T-helper 17 cell (primary cell): Measurements from ENCODE around the gene SENP2. TPM values are rescaled to one million over a fixed set of nuclear protein-coding genes. Genes with fewer than 3 reads are reported as not detected.
"Not testable (repeated sequence)": the region's sequence is repeated elsewhere in the genome, so short reads cannot be mapped to it uniquely, and the experiment has no call there.

Source experiments
- ATAC-seq: fragments of 150-1000 bp; cut with Tn5 transposase; 2 replicates; pipeline ENCODE4 v1.10.0; 2021; ENCODE audit warnings: mild to moderate bottlenecking, moderate library complexity
- DNase-seq, 3 donors: peaks; one replicate each; pipeline versions ENCODE4 v3.0.0 to v3.0.0-alpha.2; 2020 to 2021
- H3K9me3 ChIP-seq: one replicate; pipeline ENCODE4 v1.7.0; 2013; ENCODE audit warnings: low read length, mild to moderate bottlenecking; ENCODE audit not compliant: control insufficient read depth, poor library complexity, severe bottlenecking
- H3K27ac Mint-ChIP-seq: one replicate; pipeline ENCODE4 v1.8.0; 2022; ENCODE audit warnings: mild to moderate bottlenecking, moderate library complexity, mixed read lengths
- H3K27me3 Mint-ChIP-seq: one replicate; pipeline ENCODE4 v1.8.0; 2022; ENCODE audit warnings: mixed read lengths
- H3K36me3 Mint-ChIP-seq: one replicate; pipeline ENCODE4 v1.8.0; 2022; ENCODE audit warnings: low read depth, mixed read lengths
- H3K4me1 Mint-ChIP-seq: one replicate; pipeline ENCODE4 v1.8.0; 2022; ENCODE audit warnings: mild to moderate bottlenecking, mixed read lengths
- H3K4me3 Mint-ChIP-seq: one replicate; pipeline ENCODE4 v1.8.0; 2022; ENCODE audit warnings: mild to moderate bottlenecking, moderate library complexity, mixed read lengths
- total RNA-seq, 4 donors: library from RNA in 2 of 4; stranded (reverse) in 2 of 4; gene quantifications; one replicate each; pipeline ENCODE4 v1.2.3 and lab custom pipeline; 2022 to 2026

SENP2 gene
- total RNA-seq, 2 donors from 2014 or later: 48.5 to 64.6 TPM

DNA sequence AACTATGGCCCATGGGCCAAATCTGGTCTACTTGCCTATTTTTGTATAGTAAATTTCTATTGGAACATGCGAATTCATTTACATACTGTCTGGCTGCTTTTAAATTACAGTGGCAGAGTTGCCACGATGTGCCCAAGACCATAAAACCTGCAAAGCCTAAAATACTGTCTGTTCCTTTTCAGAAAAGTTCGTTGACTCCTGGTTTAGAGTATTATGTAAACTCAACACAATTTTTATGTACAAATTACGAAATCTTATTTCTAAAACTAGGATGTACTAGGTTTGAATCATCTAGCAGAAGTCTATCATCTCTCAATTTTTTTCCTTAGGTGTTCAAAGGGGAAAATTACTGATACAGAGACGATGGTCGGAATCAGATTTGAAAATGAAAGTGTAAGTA is 26.9 kb downstream of the SENP2 start:
- no peak for ATAC-seq
- Mint-ChIP-seq H3K27ac (peak overlapping the region; percentile 29), H3K27me3 (no peaks in the 10 kb centered on the region), H3K4me3 (peak overlapping the region; percentile 19), H3K4me1 (peaks cover 6% of the 10 kb centered on the region), H3K36me3 (peaks cover 11% of the 10 kb centered on the region)
- no peaks in the 10 kb centered on the region for H3K9me3 ChIP-seq
- DNase-seq: no peak

DNA sequence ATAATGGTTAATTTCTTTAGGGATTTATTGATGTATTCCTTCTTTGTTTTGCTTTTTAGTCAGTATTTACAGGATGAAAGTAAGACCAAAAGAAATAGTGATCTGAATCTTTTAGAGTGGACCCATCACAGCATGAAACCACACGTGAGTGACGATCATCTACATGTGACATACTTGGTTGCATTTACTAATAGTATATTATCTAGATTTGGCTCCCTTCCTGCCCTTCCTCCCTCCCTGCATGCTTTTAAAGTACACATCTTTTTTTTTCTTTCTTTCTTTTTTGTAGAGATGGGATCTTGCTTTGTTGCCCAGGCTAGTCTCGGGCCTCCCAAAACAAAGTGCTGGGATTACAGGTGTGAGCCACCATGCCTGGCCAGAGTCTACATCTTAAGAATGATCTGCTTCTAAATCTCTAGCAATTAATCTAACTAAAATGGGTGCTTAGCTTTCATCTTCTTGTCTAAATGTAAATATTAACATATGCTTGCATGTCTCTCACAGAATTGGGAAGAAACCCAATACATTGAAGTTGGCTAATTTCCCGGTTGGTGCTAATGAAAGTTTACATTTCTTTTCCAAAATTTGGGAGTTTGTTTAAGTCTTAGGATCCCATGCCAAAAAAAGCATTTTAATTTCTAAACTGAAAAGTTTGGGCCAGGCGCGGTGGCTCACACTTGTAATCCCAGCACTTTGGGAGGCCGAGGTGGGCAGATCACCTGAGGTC is 38.0 kb downstream of the SENP2 start:
- no peak for ATAC-seq
- H3K27ac Mint-ChIP-seq: peak overlapping the region; percentile 45
- no peaks in the 10 kb centered on the region for H3K9me3 ChIP-seq
- H3K4me3 Mint-ChIP-seq: no peak overlapping the region
- H3K27me3 Mint-ChIP-seq: no peaks in the 10 kb centered on the region
- no peaks in the 10 kb centered on the region for H3K4me1 Mint-ChIP-seq
- H3K36me3 Mint-ChIP-seq: peaks cover 6% of the 10 kb centered on the region
- DNase-seq: no peak

DNA sequence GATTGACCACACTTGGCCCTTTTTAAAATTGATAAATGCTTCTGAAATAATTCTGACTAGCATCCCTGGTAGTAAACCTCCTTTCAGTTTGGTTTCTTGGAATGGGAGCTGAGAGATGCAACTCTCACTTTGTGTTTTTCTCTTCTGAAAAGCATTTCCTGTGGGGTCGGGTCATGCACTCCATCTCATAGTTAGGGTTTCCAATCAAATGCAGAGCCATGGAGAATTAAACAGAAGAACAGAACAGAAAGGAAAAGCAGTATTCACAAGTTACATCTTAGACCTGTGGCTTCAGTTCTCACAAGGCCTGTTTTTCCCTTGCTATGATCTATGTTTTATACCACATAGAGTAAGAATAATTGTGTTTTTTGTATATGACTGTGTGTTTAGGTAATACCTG is 39.7 kb downstream of the SENP2 start:
- H3K36me3 Mint-ChIP-seq: peaks cover 9% of the 10 kb centered on the region
- no peaks in the 10 kb centered on the region for H3K9me3 ChIP-seq
- no peaks in the 10 kb centered on the region for H3K4me1 Mint-ChIP-seq
- no peak overlapping the region for H3K4me3 Mint-ChIP-seq
- ATAC-seq: no peak
- H3K27ac Mint-ChIP-seq: no peak overlapping the region
- no peak for DNase-seq
- H3K27me3 Mint-ChIP-seq: no peaks in the 10 kb centered on the region

DNA sequence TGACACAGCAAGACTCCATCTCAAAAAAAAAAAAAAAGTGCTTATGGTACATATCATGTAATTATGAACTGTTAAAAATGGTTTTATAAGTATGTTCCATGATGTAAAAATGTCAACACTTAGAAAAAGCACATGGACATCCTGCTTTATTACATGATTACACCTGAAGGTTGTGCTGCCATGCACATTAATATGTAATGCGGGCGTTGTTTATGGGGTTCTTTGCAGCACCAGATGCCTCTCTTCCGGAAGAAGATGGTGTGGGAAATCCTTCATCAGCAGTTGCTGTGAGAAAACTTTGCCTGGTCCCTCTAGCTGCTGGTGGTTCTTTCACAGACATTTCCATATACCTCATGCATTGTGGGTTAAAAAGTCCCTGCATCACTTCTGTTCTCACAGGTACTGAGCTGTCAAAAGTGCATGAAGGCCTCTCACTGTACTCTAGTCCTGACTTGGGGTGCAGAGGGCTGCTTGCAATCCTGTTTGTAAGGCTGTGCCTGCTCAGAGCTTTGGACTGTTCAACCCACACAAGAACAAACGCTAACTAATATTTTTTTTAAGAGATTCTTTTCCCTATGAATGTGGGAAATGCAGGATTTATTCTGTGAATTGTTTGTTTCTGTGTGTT is 43.6 kb downstream of the SENP2 start:
- Mint-ChIP-seq H3K36me3 (peaks cover 9% of the 10 kb centered on the region), H3K4me1 (peaks cover 2% of the 10 kb centered on the region), H3K27me3 (no peaks in the 10 kb centered on the region), H3K4me3 (peak overlapping the region; percentile 31), H3K27ac (no peak overlapping the region)
- ATAC-seq (no peak), DNase-seq (no peak)
- H3K9me3 ChIP-seq: no peaks in the 10 kb centered on the region

DNA sequence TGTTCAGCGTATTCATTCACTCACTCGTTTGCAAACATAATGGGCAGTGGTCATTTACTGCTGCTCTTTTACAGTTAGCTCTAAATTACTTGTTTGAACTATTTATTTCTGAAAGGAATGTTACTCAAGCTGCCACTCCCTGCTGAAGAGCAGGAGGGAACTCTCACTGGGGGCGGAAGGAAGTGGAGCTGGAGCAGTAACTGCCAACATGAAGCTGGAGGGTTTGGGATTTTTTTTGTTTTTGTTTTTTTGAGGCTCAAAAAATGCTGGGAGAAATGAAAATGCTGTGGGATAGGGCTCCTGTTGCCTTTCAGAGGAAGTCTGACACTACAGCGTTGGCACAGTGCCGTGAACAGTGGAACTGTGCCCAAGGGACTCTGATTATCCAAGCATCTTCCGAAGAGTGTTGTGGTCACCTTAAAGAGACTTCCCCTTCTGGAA is 44.1 kb downstream of the SENP2 start:
- H3K36me3 Mint-ChIP-seq: peaks cover 9% of the 10 kb centered on the region

DNA sequence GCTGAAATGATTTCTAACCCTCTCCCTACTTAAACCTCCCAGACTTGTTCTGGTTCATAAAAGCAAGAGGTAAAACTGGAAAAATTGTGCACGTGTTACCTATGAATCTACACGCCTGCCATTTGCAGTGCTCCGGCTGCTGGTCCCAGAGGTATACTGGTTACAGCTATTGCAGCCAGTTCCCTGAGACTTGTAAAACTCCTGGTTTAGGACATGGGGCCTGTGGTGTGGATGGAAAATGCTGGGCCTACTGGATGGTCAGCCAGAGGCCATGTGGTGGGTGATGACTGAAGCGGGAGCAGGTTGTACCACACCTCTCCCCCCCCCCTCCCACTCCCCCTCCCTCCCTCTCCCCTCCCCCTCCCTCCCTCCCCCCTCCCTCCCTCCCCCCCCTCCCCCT is 45.0 kb downstream of the SENP2 start:
- DNase-seq: no peak
- no peaks in the 10 kb centered on the region for H3K9me3 ChIP-seq
- Mint-ChIP-seq H3K4me1 (peaks cover 2% of the 10 kb centered on the region), H3K36me3 (peaks cover 9% of the 10 kb centered on the region), H3K27ac (no peak overlapping the region), H3K27me3 (no peaks in the 10 kb centered on the region), H3K4me3 (no peak overlapping the region)
- no peak for ATAC-seq

More for the DNA sequence above, 44.1 kb downstream of the SENP2 start:
- no peak for ATAC-seq
- no peaks in the 10 kb centered on the region for H3K27me3 Mint-ChIP-seq
- DNase-seq: no peak
- H3K4me3 Mint-ChIP-seq: peak overlapping the region; percentile 31
- peak overlapping the region; percentile 24 for H3K27ac Mint-ChIP-seq
- no peaks in the 10 kb centered on the region for H3K9me3 ChIP-seq
- H3K4me1 Mint-ChIP-seq: peaks cover 2% of the 10 kb centered on the region

DNA sequence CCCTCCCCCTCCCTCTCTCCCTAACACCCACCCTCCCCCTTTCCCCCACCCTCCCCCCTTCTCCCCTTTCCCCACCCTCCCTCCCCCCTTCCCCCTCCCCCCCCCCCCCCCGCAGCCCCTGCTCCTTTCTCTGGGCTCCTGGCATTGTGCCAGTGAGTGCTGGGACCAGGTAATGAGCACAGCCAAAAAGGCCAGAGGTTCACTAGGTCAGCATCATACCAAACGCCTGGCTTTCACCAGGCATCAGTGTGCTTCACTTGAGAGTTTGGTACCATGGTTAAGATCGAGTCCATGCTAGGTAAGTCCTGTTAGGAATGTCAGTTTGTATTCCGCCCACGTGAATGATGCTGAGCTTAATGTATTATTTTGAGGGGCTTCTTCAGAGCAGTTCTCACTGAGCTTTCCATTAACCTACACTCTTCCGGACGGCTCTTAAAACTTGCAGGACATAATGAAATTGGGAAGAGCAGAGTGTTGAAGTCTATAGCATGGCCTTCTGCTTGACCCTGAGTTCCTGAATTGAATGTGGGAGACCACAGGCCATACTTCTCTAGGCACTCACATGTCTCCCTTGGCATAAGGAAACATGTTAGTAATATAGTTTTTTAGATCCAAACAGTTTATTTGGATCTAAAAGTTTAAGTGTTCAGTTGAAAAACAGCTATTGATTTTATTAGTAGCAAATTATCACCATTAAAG is 45.6 kb downstream of the SENP2 start:
- ATAC-seq: no peak
- H3K4me3 Mint-ChIP-seq: no peak overlapping the region
- H3K27ac Mint-ChIP-seq: no peak overlapping the region
- H3K4me1 Mint-ChIP-seq: peaks cover 2% of the 10 kb centered on the region
- no peak for DNase-seq
- H3K27me3 Mint-ChIP-seq: no peaks in the 10 kb centered on the region
- no peaks in the 10 kb centered on the region for H3K9me3 ChIP-seq
- peaks cover 9% of the 10 kb centered on the region for H3K36me3 Mint-ChIP-seq

DNA sequence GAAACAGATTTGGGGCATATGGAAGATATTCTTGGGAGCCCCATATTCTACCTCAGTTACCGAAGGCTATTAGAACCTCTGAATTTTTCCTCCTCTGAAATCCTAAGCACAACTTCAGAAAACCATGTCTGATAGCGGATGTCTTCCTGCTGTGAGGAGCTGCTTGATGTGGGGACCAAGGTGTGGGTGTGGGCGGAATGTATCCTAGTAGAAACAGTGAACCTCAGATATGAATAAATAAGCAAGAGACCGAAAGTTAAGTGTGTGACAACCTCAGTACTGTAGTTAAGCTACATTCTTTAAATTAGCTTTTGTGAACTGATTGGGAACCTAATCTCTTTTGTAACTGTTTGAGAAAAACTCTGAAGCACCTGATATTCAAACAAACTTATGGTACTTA is 46.9 kb downstream of the SENP2 start:
- peaks cover 5% of the 10 kb centered on the region for H3K36me3 Mint-ChIP-seq
- no peak for DNase-seq
- peaks cover 7% of the 10 kb centered on the region for H3K27me3 Mint-ChIP-seq
- H3K27ac Mint-ChIP-seq: no peak overlapping the region
- no peaks in the 10 kb centered on the region for H3K9me3 ChIP-seq
- ATAC-seq: no peak
- H3K4me3 Mint-ChIP-seq: no peak overlapping the region
- H3K4me1 Mint-ChIP-seq: peaks cover 2% of the 10 kb centered on the region

DNA sequence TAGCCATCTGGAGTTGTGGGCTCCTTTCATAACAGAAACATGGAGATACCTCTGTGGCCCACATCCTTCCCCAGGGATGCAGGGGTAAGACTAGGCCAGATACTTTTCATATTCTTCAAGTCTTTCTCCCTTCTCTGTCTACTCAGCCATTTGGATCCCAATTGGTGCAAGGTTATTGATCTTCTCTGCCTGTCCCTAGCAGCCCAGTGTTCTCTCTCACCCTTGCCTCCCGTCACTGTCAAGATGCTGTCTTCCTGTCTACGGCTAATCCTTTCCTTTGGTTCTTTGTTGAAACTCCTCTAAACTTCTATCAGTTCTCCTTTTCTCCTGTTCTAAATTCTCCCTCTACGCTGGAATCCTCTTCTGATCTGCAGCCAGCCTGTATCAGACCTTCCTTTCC is 51.3 kb downstream of the SENP2 start:
- no peaks in the 10 kb centered on the region for H3K9me3 ChIP-seq
- H3K4me3 Mint-ChIP-seq: no peak overlapping the region
- H3K36me3 Mint-ChIP-seq: no peaks in the 10 kb centered on the region
- H3K27me3 Mint-ChIP-seq: peaks cover 7% of the 10 kb centered on the region
- no peak for ATAC-seq
- no peak for DNase-seq
- H3K4me1 Mint-ChIP-seq: no peaks in the 10 kb centered on the region
- no peak overlapping the region for H3K27ac Mint-ChIP-seq

DNA sequence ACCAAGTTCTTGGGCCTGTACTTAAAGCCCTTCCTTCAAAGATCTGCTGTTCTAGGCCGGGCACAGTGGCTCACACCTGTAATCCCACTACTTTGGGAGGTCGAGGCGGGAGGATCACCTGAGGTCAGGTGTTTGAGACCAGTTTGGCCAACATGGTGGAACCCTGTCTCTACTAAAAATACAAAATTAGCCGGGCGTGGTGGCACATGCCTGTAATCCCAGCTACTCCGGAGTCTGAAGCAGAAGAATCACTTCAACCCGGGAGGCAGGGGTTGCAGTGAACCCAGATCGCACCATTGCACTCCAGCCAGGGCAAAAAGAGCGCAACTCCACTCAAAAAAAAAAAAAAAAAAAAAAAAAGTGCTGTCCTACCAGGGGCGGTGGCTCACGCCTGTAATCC is 52.6 kb downstream of the SENP2 start:
- not testable (repeated sequence) for H3K4me3 Mint-ChIP-seq, H3K4me1 Mint-ChIP-seq, H3K27me3 Mint-ChIP-seq, H3K36me3 Mint-ChIP-seq, H3K27ac Mint-ChIP-seq, H3K9me3 ChIP-seq, ATAC-seq, DNase-seq

DNA sequence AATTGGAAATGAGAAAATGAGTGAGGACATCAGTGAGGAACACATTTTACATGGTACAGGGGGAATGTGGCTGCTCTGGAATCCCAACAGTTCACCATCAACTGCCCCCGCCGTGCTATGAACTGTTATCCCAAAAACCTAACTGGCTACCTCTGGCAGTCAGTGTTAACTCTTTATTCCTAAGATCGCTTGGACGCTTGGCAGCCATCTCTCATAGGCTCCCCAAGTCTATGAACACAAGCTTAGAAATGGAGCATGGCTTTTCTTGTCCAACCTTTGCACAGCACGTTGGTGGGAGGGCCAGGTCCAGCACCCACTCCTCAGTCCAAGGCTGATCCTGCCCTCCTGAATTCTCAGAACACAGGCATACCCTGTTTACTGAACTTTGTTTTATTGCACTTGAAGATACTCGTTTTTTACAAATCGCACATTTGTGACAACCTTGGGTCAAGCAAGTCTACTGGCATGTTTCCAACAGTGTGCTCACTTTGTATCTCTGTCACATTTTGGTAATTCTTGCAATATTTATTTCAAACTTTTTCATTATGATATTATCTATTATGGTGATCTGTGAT is 53.6 kb downstream of the SENP2 start:
- DNase-seq (no peak), ATAC-seq (no peak)
- H3K36me3 Mint-ChIP-seq: no peaks in the 10 kb centered on the region
- no peak overlapping the region for H3K27ac Mint-ChIP-seq
- H3K4me1 Mint-ChIP-seq: no peaks in the 10 kb centered on the region
- peaks cover 7% of the 10 kb centered on the region for H3K27me3 Mint-ChIP-seq
- no peaks in the 10 kb centered on the region for H3K9me3 ChIP-seq
- no peak overlapping the region for H3K4me3 Mint-ChIP-seq

DNA sequence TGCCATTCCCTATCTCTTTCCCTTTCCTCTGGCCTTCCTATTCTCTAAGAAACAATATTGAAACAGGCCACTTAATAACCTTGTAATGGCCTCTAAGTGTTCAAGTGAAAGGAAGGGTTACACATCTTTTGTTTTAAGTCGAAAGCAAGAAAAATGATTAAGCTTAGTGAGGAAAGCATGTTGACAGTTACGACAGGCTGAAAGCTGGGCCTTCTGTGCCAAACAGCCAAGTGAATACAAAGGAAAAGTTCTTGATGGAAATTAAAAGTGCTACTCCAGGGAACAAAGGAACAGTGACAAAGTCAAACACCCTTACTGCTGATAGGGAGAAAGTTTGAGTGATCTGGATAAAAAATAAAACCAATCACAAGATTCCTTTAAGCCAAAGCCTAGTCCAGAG is 54.2 kb downstream of the SENP2 start:
- ATAC-seq: no peak
- Mint-ChIP-seq H3K27me3 (peaks cover 11% of the 10 kb centered on the region), H3K27ac (no peak overlapping the region), H3K36me3 (no peaks in the 10 kb centered on the region), H3K4me3 (no peak overlapping the region), H3K4me1 (no peaks in the 10 kb centered on the region)
- no peak for DNase-seq
- no peaks in the 10 kb centered on the region for H3K9me3 ChIP-seq

DNA sequence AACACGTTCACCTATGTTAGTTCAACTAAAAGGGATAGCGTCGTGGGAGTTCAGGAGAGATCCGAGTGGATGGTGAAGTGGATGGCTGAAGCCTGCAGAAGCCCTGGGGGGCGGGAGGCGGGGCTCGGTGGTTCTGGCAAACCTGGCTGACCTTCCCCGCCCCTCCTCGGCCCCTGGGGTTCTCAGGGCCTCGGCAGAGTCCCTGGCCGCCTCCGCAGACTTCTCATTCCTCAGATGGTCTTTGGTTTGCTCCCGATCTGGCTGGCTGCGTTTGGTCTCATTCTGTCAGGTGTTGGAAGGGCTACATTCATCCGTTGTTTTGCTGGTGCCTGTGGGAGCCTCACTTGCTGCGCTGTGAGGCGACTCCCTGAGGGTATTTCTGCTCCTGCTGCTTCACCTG is 59.1 kb downstream of the SENP2 start:
- not testable (repeated sequence) for DNase-seq, H3K4me1 Mint-ChIP-seq, H3K27ac Mint-ChIP-seq, H3K9me3 ChIP-seq, ATAC-seq, H3K4me3 Mint-ChIP-seq, H3K36me3 Mint-ChIP-seq
- peaks cover 35% of the 10 kb centered on the region for H3K27me3 Mint-ChIP-seq
